H1 (cell line): ENCODE results near the gene KMT2A. TPM values are rescaled to one million over a fixed set of nuclear protein-coding genes. Genes with fewer than 3 reads are reported as not detected.

Source experiments
- CTCF ChIA-PET: fragments of 300-600 bp; sonication (Branson Sonifier 250); formaldehyde crosslinking; loops from one replicate; lab custom pipeline; 2021; ENCODE audit not compliant: partially characterized antibody; lab: Charles Lee
- POLR2A ChIA-PET: fragments of 300-600 bp; sonication (Branson Sonifier 250); formaldehyde crosslinking; loops from one replicate; lab custom pipeline; 2021; ENCODE audit warnings: inconsistent platforms; ENCODE audit not compliant: partially characterized antibody; lab: Charles Lee
- DNase-seq, 2 experiments: peaks; one replicate each; pipeline versions ENCODE4 v3.0.0 to v3.0.0-alpha.2; 2010 to 2022; ENCODE audit warnings: low spot score in 2 of 2, low read depth in 1 of 2, mixed read lengths in 1 of 2
- FAIRE-seq: peaks from 2 replicates; lab custom pipeline; 2011; peaks lifted over from hg19 to GRCh38; lab: Jason Lieb, UNC
- H2AFZ ChIP-seq: 2 replicates; pipeline ENCODE4 v1.8.1; 2012; ENCODE audit warnings: low read length, inconsistent platforms
- H2AK5ac ChIP-seq: 2 replicates; pipeline ENCODE4 v1.6.1; 2013; ENCODE audit warnings: low read depth, low read length
- H2BK120ac ChIP-seq: replicated peaks from 2 replicates; pipeline ENCODE3; 2013; ENCODE audit warnings: low read depth, low read length, inconsistent platforms
- H2BK12ac ChIP-seq: 2 replicates; pipeline ENCODE4 v1.6.1; 2013; ENCODE audit warnings: low read depth, low read length
- H2BK15ac ChIP-seq: 2 replicates; pipeline ENCODE4 v1.6.1; 2013; ENCODE audit warnings: low read length
- H2BK20ac ChIP-seq: 2 replicates; pipeline ENCODE4 v1.6.1; 2013; ENCODE audit warnings: low read length
- H2BK5ac ChIP-seq: 2 replicates; pipeline ENCODE4 v1.6.1; 2013; ENCODE audit warnings: low read depth, low read length
- H3K14ac ChIP-seq: 2 replicates; pipeline ENCODE4 v1.6.1; 2013; ENCODE audit warnings: inconsistent platforms; ENCODE audit not compliant: insufficient read length
- H3K18ac ChIP-seq: 2 replicates; pipeline ENCODE4 v1.6.1; 2013; ENCODE audit warnings: low read length; ENCODE audit errors: extremely low read depth
- H3K23ac ChIP-seq: 2 replicates; pipeline ENCODE4 v1.6.1; 2013; ENCODE audit warnings: inconsistent platforms; ENCODE audit not compliant: insufficient read length
- H3K23me2 ChIP-seq: 2 replicates; pipeline ENCODE4 v1.6.1; 2013; ENCODE audit warnings: low read depth, low read length
- H3K27ac ChIP-seq: 2 replicates; pipeline ENCODE4 v1.6.1; 2011; ENCODE audit warnings: low read depth, low read length, inconsistent platforms
- H3K27me3 ChIP-seq, 4 experiments: replicated peaks in 1 of 4; 1 replicate in 1 of 4; 2 replicates in 3 of 4; pipeline versions ENCODE4 v1.6.1 to v1.8.1; 2011 to 2013; ENCODE audit warnings: low read length in 3 of 4, mild to moderate bottlenecking in 3 of 4, inconsistent platforms in 2 of 4, mixed read lengths in 2 of 4, moderate library complexity in 1 of 4; ENCODE audit not compliant: control insufficient read depth in 3 of 4, insufficient read depth in 3 of 4; ENCODE audit errors: extremely low read depth in 1 of 4
- H3K36me3 ChIP-seq, 4 experiments: 2 replicates each; pipeline versions ENCODE4 v1.6.1 to v1.8.1; 2011 to 2013; ENCODE audit warnings: mild to moderate bottlenecking in 4 of 4, low read length in 3 of 4, moderate library complexity in 2 of 4, control low read depth in 1 of 4, inconsistent platforms in 1 of 4; ENCODE audit not compliant: insufficient read depth in 4 of 4, control insufficient read depth in 2 of 4
- H3K4ac ChIP-seq: replicated peaks from 2 replicates; pipeline ENCODE3; 2013; ENCODE audit warnings: low read length, low read depth, mixed read lengths, inconsistent platforms; ENCODE audit not compliant: insufficient read length
- H3K4me1 ChIP-seq, 4 experiments: replicated peaks in 1 of 4; 1 replicate in 1 of 4; 2 replicates in 3 of 4; pipeline versions ENCODE4 v1.6.1 to v1.8.1; 2011 to 2013; ENCODE audit warnings: low read length in 3 of 4, inconsistent platforms in 2 of 4, mixed read lengths in 1 of 4; ENCODE audit not compliant: insufficient read depth in 4 of 4, control insufficient read depth in 3 of 4
- H3K4me2 ChIP-seq, 2 experiments: 2 replicates each; pipeline versions ENCODE4 v1.6.1 to v1.8.1; 2011 to 2013; ENCODE audit warnings: low read depth in 2 of 2, low read length in 2 of 2, control low read depth in 1 of 2, inconsistent platforms in 1 of 2, mild to moderate bottlenecking in 1 of 2; ENCODE audit not compliant: insufficient read depth in 1 of 2
- H3K4me3 ChIP-seq, 4 experiments: fragments of 200-600, 300-600 bp in 1 of 4; sonication (generic), shearing (Covaris generic), sonication (Bioruptor Twin) in 1 of 4; 2 replicates each; pipeline versions ENCODE4 v1.5.1 to v1.8.1; 2011 to 2016; ENCODE audit warnings: low read length in 4 of 4, low read depth in 3 of 4, control low read depth in 2 of 4, inconsistent platforms in 2 of 4, mild to moderate bottlenecking in 2 of 4, mixed read lengths in 1 of 4, moderate library complexity in 1 of 4; ENCODE audit not compliant: insufficient read depth in 2 of 4; ENCODE audit errors: extremely low read depth in 1 of 4
- H3K56ac ChIP-seq: replicated peaks from 2 replicates; pipeline ENCODE3; 2013; ENCODE audit warnings: low read depth, mild to moderate bottlenecking, mixed read lengths, low read length, inconsistent platforms; ENCODE audit not compliant: insufficient read length
- H3K79me1 ChIP-seq: 2 replicates; pipeline ENCODE4 v1.6.1; 2013; ENCODE audit warnings: low read depth, low read length, control low read depth
- H3K79me2 ChIP-seq, 2 experiments: 2 replicates each; pipeline versions ENCODE4 v1.6.1 to v1.8.1; 2012 to 2013; ENCODE audit warnings: low read length in 2 of 2, mild to moderate bottlenecking in 2 of 2, inconsistent platforms in 1 of 2; ENCODE audit not compliant: insufficient read depth in 2 of 2, control insufficient read depth in 1 of 2
- H3K9ac ChIP-seq, 4 experiments: replicated peaks in 1 of 4; 1 replicate in 1 of 4; 2 replicates in 3 of 4; pipeline versions ENCODE4 v1.6.1 to v1.8.1; 2011 to 2013; ENCODE audit warnings: low read depth in 3 of 4, low read length in 3 of 4, control low read depth in 2 of 4, mild to moderate bottlenecking in 2 of 4, moderate library complexity in 2 of 4, inconsistent platforms in 1 of 4; ENCODE audit errors: extremely low read depth in 1 of 4
- H3K9me3 ChIP-seq, 2 experiments: 2 replicates each; pipeline versions ENCODE4 v1.6.1 to v1.8.1; 2012 to 2013; ENCODE audit warnings: mild to moderate bottlenecking in 2 of 2, moderate library complexity in 2 of 2, control low read depth in 1 of 2, inconsistent platforms in 1 of 2, low read depth in 1 of 2, low read length in 1 of 2, mixed read lengths in 1 of 2; ENCODE audit not compliant: insufficient read depth in 2 of 2
- H4K20me1 ChIP-seq, 2 experiments: replicated peaks in 1 of 2; 2 replicates each; pipeline versions ENCODE3 to v1.8.1; 2011 to 2013; ENCODE audit warnings: inconsistent platforms in 2 of 2, low read length in 2 of 2, mild to moderate bottlenecking in 1 of 2; ENCODE audit not compliant: insufficient read depth in 2 of 2, control insufficient read depth in 1 of 2
- H4K5ac ChIP-seq: 2 replicates; pipeline ENCODE4 v1.6.1; 2013; ENCODE audit warnings: low read length, low read depth, mixed read lengths, inconsistent platforms; ENCODE audit not compliant: insufficient read length
- H4K8ac ChIP-seq: 2 replicates; pipeline ENCODE4 v1.8.0; 2013; ENCODE audit warnings: mild to moderate bottlenecking, moderate library complexity, low read length, inconsistent platforms; ENCODE audit not compliant: insufficient read depth; ENCODE audit errors: extremely low read depth
- H4K91ac ChIP-seq: replicated peaks from 2 replicates; pipeline ENCODE3; 2013; ENCODE audit warnings: low read length, mixed read lengths, inconsistent platforms; ENCODE audit not compliant: insufficient read length
- SUZ12 ChIP-seq: fragments of 200-600 bp; sonication (generic); IDR thresholded peaks from 2 replicates; pipeline ENCODE4 v1.6.1; 2012; ENCODE audit warnings: mild to moderate bottlenecking, inconsistent platforms, low read length, moderate library complexity, mixed read lengths
- polyA plus RNA-seq, 7 experiments: library from polyadenylated mRNA; depleted of rRNA in 3 of 7; stranded (reverse) in 5 of 7; unstranded in 2 of 7; fragments of >200 nt in 5 of 7; fragments of 200-250 nt in 2 of 7; gene quantifications; 1 replicate in 5 of 7; 2 replicates in 1 of 7; 4 replicates in 1 of 7; pipeline versions ENCODE4 v1.2.1 to v1.2.3, GENCODE V29; 2011 to 2013; ENCODE audit warnings: missing spikeins in 2 of 7, mixed read lengths in 2 of 7
- total RNA-seq: library from RNA; stranded (reverse); fragmentation: NEBNext Ultra II Directional; extraction: Animal tissue kit (Norgen Biotek cat#: 25700); gene quantifications from 2 replicates; pipeline ENCODE4 v1.2.1, GENCODE V29; 2021

Gene KMT2A
- total and polyA plus RNA-seq, 2 of the 8 experiments (the other 6 are each of a cell fraction or from before 2014, with no cell fraction given) = 35.9 to 62.1 TPM

- Histone ChIP-seq H3K79me1 (peaks cover 3% of the 10 kb centered on the region; the same call in 1 of the 2 replicates), H3K36me3 (peaks cover 0 to 3% (median 0%) of the 10 kb centered on the region in 4 experiments; a peak in 1 of 8 replicates), H3K23me2 (peaks cover 20% of the 10 kb centered on the region), H2BK15ac (no peak overlapping the region), H3K56ac (no peak overlapping the region), H3K4me1 (peaks cover 0 to 12% (median 5%) of the 10 kb centered on the region in 4 experiments; a peak in 6 of 7 replicates), H4K5ac (no peak overlapping the region), H3K4me2 (no peak overlapping the region; a peak in 2 of 4 replicates), H3K14ac (no peak overlapping the region), H3K4ac (no peak overlapping the region), H3K18ac (no peak overlapping the region), H3K79me2 (peaks cover 32 to 81% of the 10 kb centered on the region in 2 experiments), H3K4me3 (0 out of 8 replicates have a peak overlapping the region, but pooled peaks of 1 of the 4 experiments have one; percentile 91), H2BK120ac (no peak overlapping the region), H2BK12ac (no peak overlapping the region), H2BK20ac (no peak overlapping the region), H3K27me3 (no peaks in the 10 kb centered on the region), H4K20me1 (peaks cover 37 to 38% of the 10 kb centered on the region in 2 experiments), H2AFZ (no peak overlapping the region), H3K23ac (no peak overlapping the region), H2AK5ac (no peak overlapping the region), H4K8ac (no peak overlapping the region), H3K27ac (no peak overlapping the region), H2BK5ac (no peak overlapping the region), H3K9me3 (no peaks in the 10 kb centered on the region), H4K91ac (no peak overlapping the region), H3K9ac (no peak overlapping the region)
- ChIA-PET POLR2A (interaction anchor here (0.6 to 0.9 kb wide), 2 partner anchors 24 to 36 kb away, joined by 3 to 5 read pairs; no protein-coding TSS in a partner anchor), CTCF (interaction anchor here (0.6 kb wide), 2 partner anchors 73 to 1142 kb away, joined by 3 to 6 read pairs; no protein-coding TSS in a partner anchor)
- FAIRE-seq (no peak), DNase-seq (no peak)
- no peak for TF ChIP-seq SUZ12
Observed at GRCh38 chr11:118439646-118440045, 3.4 kb downstream of the KMT2A start.
